GM12878 (cell line): ENCODE measurements around the gene ASPG. TPM values are rescaled to one million over a fixed set of nuclear protein-coding genes. Genes with fewer than 3 reads are reported as not detected.

Experiments used
- ATAC-seq: fragments of 200-7000 bp; cut with Tn5 transposase; 3 replicates; pipeline ENCODE4 v1.9.1; 2020; ENCODE audit warnings: mild to moderate bottlenecking, moderate library complexity
- BruUV-seq: library from RNA; stranded (reverse); fragments of 400-500 nt; replicated peaks from 2 replicates; lab custom pipeline; 2021; lab: Mats Ljungman, UMichigan
- CTCF ChIA-PET: fragments of 300-600 bp; sonication (Branson Sonifier 250); formaldehyde crosslinking; extraction: SDS; loops from one replicate; lab custom pipeline; 2021; ENCODE audit warnings: inconsistent platforms; lab: Yijun Ruan, JAX
- POLR2A ChIA-PET: fragments of 350-600 bp; formaldehyde crosslinking; extraction: SDS; loops from one replicate; lab custom pipeline; 2021; ENCODE audit warnings: inconsistent platforms; lab: Charles Lee
- RAD21 ChIA-PET: fragments of 300-600 bp; sonication (Branson Sonifier 250); formaldehyde crosslinking; loops from one replicate; lab custom pipeline; 2023; ENCODE audit warnings: antibody characterized with exemption; ENCODE audit not compliant: unreplicated experiment; lab: Charles Lee
- SMC1A ChIA-PET: fragments of 300-600 bp; sonication (Branson Sonifier 250); formaldehyde crosslinking; loops from one replicate; lab custom pipeline; 2023; ENCODE audit not compliant: unreplicated experiment, uncharacterized antibody; lab: Charles Lee
- DNase-seq: peaks from one replicate; pipeline ENCODE4 v3.0.0-alpha.2; 2011; ENCODE audit warnings: low read depth, low spot score
- FAIRE-seq: peaks from 3 replicates; lab custom pipeline; 2011; peaks lifted over from hg19 to GRCh38; lab: Jason Lieb, UNC
- H2AFZ ChIP-seq: 2 replicates; pipeline ENCODE4 v1.6.0; 2011; ENCODE audit warnings: low read depth, low read length, control low read depth; ENCODE audit not compliant: control insufficient read depth
- H3K27ac ChIP-seq: 2 replicates; pipeline ENCODE4 v1.5.1; 2011; ENCODE audit warnings: control low read depth; ENCODE audit not compliant: control insufficient read depth, insufficient read depth
- H3K27me3 ChIP-seq, 2 experiments: replicated peaks in 1 of 2; 2 replicates each; pipeline versions ENCODE4 v1.6.0 to v1.6.1; 2011; ENCODE audit warnings: low read length in 1 of 2; ENCODE audit not compliant: control insufficient read depth in 2 of 2, insufficient read depth in 2 of 2
- H3K36me3 ChIP-seq, 2 experiments: 2 replicates each; pipeline ENCODE4 v1.5.1; 2011; ENCODE audit warnings: low read length in 1 of 2; ENCODE audit not compliant: control insufficient read depth in 2 of 2, insufficient read depth in 2 of 2
- H3K4me1 ChIP-seq: 2 replicates; pipeline ENCODE4 v1.6.1; 2011; ENCODE audit warnings: mild to moderate bottlenecking, low read length, moderate library complexity, mixed read lengths; ENCODE audit not compliant: control insufficient read depth, insufficient read depth
- H3K4me2 ChIP-seq: 2 replicates; pipeline ENCODE4 v1.6.0; 2011; ENCODE audit warnings: control low read depth; ENCODE audit not compliant: control insufficient read depth, insufficient read depth
- H3K4me3 ChIP-seq: fragments of 200-600 bp; sonication (generic); 2 replicates; pipeline ENCODE4 v1.5.1; 2016
- H3K79me2 ChIP-seq: 2 replicates; pipeline ENCODE4 v1.6.0; 2011; ENCODE audit warnings: low read length; ENCODE audit not compliant: control insufficient read depth, insufficient read depth
- H3K9ac ChIP-seq: 2 replicates; pipeline ENCODE4 v1.8.0; 2011; ENCODE audit warnings: low read length, control low read depth, mixed read lengths; ENCODE audit not compliant: control insufficient read depth, insufficient read depth
- H3K9me3 ChIP-seq: replicated peaks from 3 replicates; pipeline ENCODE4 v1.5.1; 2011; ENCODE audit warnings: mild to moderate bottlenecking, low read length; ENCODE audit not compliant: control insufficient read depth, insufficient read depth
- H4K20me1 ChIP-seq: 2 replicates; pipeline ENCODE4 v1.6.0; 2011; ENCODE audit not compliant: control insufficient read depth, insufficient read depth
- FOXM1 ChIP-seq: IDR thresholded peaks from 2 replicates; pipeline ENCODE4 v1.6.1; 2012; ENCODE audit warnings: low read depth, mild to moderate bottlenecking, inconsistent platforms, low read length, moderate library complexity
- HCFC1 ChIP-seq: fragments of 150-350 bp; IDR thresholded peaks from 2 replicates; pipeline ENCODE4 v1.6.1; 2014; ENCODE audit warnings: low read length
- HDAC6 ChIP-seq: fragments of 200-600 bp; sonication (generic); IDR thresholded peaks from one replicate; pipeline ENCODE4 v1.8.0; 2017; ENCODE audit warnings: antibody characterized with exemption; ENCODE audit not compliant: unreplicated experiment
- MTA3 ChIP-seq: IDR thresholded peaks from 2 replicates; pipeline ENCODE4 v1.6.1; 2012; ENCODE audit warnings: low read length, inconsistent platforms, borderline replicate concordance
- NBN ChIP-seq: fragments of 450-650 bp; IDR thresholded peaks from 2 replicates; pipeline ENCODE4 v1.6.1; 2016
- NR2C1 ChIP-seq: fragments of 450-650 bp; IDR thresholded peaks from 2 replicates; pipeline ENCODE4 v1.6.1; 2017; ENCODE audit warnings: antibody characterized with exemption, mild to moderate bottlenecking, moderate library complexity
- RFX5 ChIP-seq: IDR thresholded peaks from 2 replicates; pipeline ENCODE4 v1.6.1; 2011; ENCODE audit warnings: low read depth, low read length, improper control_type of control experiment
- SMC3 ChIP-seq: IDR thresholded peaks from 2 replicates; pipeline ENCODE4 v1.6.1; 2011; ENCODE audit warnings: low read length, improper control_type of control experiment, borderline replicate concordance
- SUZ12 ChIP-seq: fragments of 200-600 bp; sonication (generic); IDR thresholded peaks from one replicate; pipeline ENCODE4 v1.6.1; 2018; ENCODE audit warnings: antibody characterized with exemption, mild to moderate bottlenecking; ENCODE audit not compliant: unreplicated experiment
- YBX1 ChIP-seq: fragments of 450-650 bp; IDR thresholded peaks from 2 replicates; pipeline ENCODE4 v1.6.1; 2016; ENCODE audit warnings: antibody characterized with exemption
- ZNF207 ChIP-seq: fragments of 450-650 bp; IDR thresholded peaks from 2 replicates; pipeline ENCODE4 v1.6.1; 2014; ENCODE audit warnings: antibody characterized with exemption, mild to moderate bottlenecking, borderline replicate concordance
- ZNF592 ChIP-seq: fragments of 450-650 bp; IDR thresholded peaks from 2 replicates; pipeline ENCODE4 v1.6.1; 2017; ENCODE audit warnings: mild to moderate bottlenecking, moderate library complexity
- WGBS: methylation state at CpG from one replicate; pipeline ENCODE4 v1.1.6; 2016; ENCODE audit warnings: low lambda C conversion rate; ENCODE audit not compliant: insufficient replicate concordance, insufficient coverage; ENCODE audit errors: missing lambda C conversion rate; 5-methylcytosine and 5-hydroxymethylcytosine counted together
- in situ Hi-C: fragments of 300-500 bp; cut with MboI; formaldehyde crosslinking; loops from 9 replicates; pipeline ENCODE4 v1.14.3; 2018; ENCODE audit warnings: mixed read lengths
- intact Hi-C: fragments of 100-400 bp; cut with micrococcal nuclease; formaldehyde crosslinking; loops from one replicate; pipeline ENCODE4 v1.14.2; 2022; ENCODE audit not compliant: unreplicated experiment
- polyA plus RNA-seq, 11 experiments: library from polyadenylated mRNA; depleted of rRNA in 4 of 11; unstranded in 6 of 11; stranded (reverse) in 5 of 11; fragments of >200 nt; fragmentation: Nextera tagmentation in 4 of 11; fragmentation: Illumina TruSeq in 1 of 11; extraction: Ambion mirVana in 4 of 11; extraction: Trizol in 1 of 11; gene quantifications; 1 replicate in 1 of 11; 2 replicates in 10 of 11; pipeline versions ENCODE4 v1.2.1 to v1.2.3, GENCODE V29; 2011 to 2016; ENCODE audit warnings: inconsistent platforms in 2 of 11, missing spikeins in 2 of 11, low read depth in 1 of 11
- total RNA-seq, 4 experiments: library from RNA; depleted of rRNA in 3 of 4; stranded (reverse); fragments of >200 nt in 3 of 4; fragmentation: Illumina TruSeq in 1 of 4; extraction: Trizol in 1 of 4; gene quantifications; 2 replicates each; pipeline versions ENCODE4 v1.2.1 to v1.2.3, GENCODE V29; 2013 to 2021
- TF ChIP-seq, protein P1 (sequence below): fragments of 450-650 bp; formaldehyde crosslinking; IDR thresholded peaks from 2 replicates; pipeline ENCODE4 v1.5.0; 2022; ENCODE audit warnings: mild to moderate bottlenecking, missing genetic modification characterization
- TF ChIP-seq, protein P2 (sequence below): fragments of 150-350 bp; IDR thresholded peaks from 2 replicates; pipeline ENCODE4 v1.6.1; 2016; ENCODE audit warnings: low read depth, low read length

The ASPG gene
- total and polyA plus RNA-seq, 10 of the 15 experiments (the other 5 are each of a cell fraction or from before 2014, with no cell fraction given): not detected

DNA sequence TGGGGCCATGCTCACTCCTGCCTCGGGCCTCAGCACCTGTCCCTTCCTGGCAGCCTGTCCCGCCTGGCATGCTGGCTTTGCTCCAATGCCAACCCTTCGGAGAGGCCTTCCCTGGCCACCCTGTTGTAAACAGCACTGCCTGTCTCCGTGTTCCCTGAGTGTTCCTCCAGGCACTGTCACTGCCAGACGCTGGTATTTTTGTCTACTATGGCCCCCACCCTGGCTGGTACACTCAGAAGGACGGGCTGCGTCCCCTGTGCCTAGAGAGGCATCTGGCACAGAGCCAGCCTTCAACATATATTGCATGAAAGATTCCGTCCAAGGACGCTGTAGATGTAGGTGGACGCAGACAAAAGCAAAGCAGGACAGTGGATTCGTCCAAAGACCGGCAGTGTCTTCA lies 2.7 kb upstream of the ASPG start:
- ChIA-PET CTCF (no interaction called here), RAD21 (no interaction called here), SMC1A (no interaction called here), POLR2A (no interaction called here)
- Histone ChIP-seq H3K9me3 (no peaks in the 10 kb centered on the region), H3K9ac (no peak overlapping the region), H3K79me2 (no peaks in the 10 kb centered on the region), H3K4me1 (no peaks in the 10 kb centered on the region; the same call in 1 of the 2 replicates), H3K36me3 (no peaks in the 10 kb centered on the region), H3K4me3 (no peak overlapping the region), H2AFZ (no peak overlapping the region), H3K27ac (no peak overlapping the region), H3K27me3 (no peaks in the 10 kb centered on the region), H3K4me2 (no peak overlapping the region), H4K20me1 (no peaks in the 10 kb centered on the region)
- 34% methylated on average over 12 of the region's 12 CpGs for WGBS
- BruUV-seq: no TSS peak
- no peak for ATAC-seq
- in situ Hi-C loops (no loop called here), intact Hi-C loops (no loop called here)
- FAIRE-seq: no peak
- DNase-seq: no peak
- no peak for TF ChIP-seq YBX1
- no peak for TF ChIP-seq ZNF592
- TF ChIP-seq NBN: no peak
- TF ChIP-seq HDAC6: no peak
- TF ChIP-seq, protein P1, sequence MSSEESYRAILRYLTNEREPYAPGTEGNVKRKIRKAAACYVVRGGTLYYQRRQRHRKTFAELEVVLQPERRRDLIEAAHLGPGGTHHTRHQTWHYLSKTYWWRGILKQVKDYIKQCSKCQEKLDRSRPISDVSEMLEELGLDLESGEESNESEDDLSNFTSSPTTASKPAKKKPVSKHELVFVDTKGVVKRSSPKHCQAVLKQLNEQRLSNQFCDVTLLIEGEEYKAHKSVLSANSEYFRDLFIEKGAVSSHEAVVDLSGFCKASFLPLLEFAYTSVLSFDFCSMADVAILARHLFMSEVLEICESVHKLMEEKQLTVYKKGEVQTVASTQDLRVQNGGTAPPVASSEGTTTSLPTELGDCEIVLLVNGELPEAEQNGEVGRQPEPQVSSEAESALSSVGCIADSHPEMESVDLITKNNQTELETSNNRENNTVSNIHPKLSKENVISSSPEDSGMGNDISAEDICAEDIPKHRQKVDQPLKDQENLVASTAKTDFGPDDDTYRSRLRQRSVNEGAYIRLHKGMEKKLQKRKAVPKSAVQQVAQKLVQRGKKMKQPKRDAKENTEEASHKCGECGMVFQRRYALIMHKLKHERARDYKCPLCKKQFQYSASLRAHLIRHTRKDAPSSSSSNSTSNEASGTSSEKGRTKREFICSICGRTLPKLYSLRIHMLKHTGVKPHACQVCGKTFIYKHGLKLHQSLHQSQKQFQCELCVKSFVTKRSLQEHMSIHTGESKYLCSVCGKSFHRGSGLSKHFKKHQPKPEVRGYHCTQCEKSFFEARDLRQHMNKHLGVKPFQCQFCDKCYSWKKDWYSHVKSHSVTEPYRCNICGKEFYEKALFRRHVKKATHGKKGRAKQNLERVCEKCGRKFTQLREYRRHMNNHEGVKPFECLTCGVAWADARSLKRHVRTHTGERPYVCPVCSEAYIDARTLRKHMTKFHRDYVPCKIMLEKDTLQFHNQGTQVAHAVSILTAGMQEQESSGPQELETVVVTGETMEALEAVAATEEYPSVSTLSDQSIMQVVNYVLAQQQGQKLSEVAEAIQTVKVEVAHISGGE: no peak
- TF ChIP-seq FOXM1: no peak
- TF ChIP-seq, protein P2, sequence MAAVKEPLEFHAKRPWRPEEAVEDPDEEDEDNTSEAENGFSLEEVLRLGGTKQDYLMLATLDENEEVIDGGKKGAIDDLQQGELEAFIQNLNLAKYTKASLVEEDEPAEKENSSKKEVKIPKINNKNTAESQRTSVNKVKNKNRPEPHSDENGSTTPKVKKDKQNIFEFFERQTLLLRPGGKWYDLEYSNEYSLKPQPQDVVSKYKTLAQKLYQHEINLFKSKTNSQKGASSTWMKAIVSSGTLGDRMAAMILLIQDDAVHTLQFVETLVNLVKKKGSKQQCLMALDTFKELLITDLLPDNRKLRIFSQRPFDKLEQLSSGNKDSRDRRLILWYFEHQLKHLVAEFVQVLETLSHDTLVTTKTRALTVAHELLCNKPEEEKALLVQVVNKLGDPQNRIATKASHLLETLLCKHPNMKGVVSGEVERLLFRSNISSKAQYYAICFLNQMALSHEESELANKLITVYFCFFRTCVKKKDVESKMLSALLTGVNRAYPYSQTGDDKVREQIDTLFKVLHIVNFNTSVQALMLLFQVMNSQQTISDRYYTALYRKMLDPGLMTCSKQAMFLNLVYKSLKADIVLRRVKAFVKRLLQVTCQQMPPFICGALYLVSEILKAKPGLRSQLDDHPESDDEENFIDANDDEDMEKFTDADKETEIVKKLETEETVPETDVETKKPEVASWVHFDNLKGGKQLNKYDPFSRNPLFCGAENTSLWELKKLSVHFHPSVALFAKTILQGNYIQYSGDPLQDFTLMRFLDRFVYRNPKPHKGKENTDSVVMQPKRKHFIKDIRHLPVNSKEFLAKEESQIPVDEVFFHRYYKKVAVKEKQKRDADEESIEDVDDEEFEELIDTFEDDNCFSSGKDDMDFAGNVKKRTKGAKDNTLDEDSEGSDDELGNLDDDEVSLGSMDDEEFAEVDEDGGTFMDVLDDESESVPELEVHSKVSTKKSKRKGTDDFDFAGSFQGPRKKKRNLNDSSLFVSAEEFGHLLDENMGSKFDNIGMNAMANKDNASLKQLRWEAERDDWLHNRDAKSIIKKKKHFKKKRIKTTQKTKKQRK: no peak
- no peak for TF ChIP-seq ZNF207
- no peak for TF ChIP-seq RFX5
- no peak for TF ChIP-seq MTA3
- no peak for TF ChIP-seq SMC3
- no peak for TF ChIP-seq NR2C1
- no peak for TF ChIP-seq HCFC1
- no peak for TF ChIP-seq SUZ12
